ENCODE data around the gene ARHGEF17.

Gene ARHGEF17

GRCh38 chr11:73324665-73325035 lies 16.6 kb downstream of the ARHGEF17 start:
- Histone ChIP-seq H3K4me1 (ENCODE audit: control insufficient read depth, insufficient read depth, low read length) (peaks cover 5% of the 10 kb centered on the region; the same call in 1 of the 2 replicates), H3K4me3 (ENCODE audit: low read depth, low read length) (no peak overlapping the region), H3K27ac (ENCODE audit: extremely low read depth, low read depth, low read length) (no peak overlapping the region), H3K36me3 (ENCODE audit: control insufficient read depth in 2 of 2, insufficient read depth in 1 of 2, low read length in 2 of 2) (peaks cover 0 to 4% of the 10 kb centered on the region in 2 experiments; a peak in 1 of 3 replicates), H3K9me3 (ENCODE audit: control insufficient read depth, insufficient read depth, low read depth, low read length) (no peaks in the 10 kb centered on the region)
- POLR2A ChIA-PET: interaction anchor here (2.2 kb wide), 1 partner anchor 17 kb away, joined by 18 read pairs; no protein-coding TSS in a partner anchor
- CTCF ChIA-PET: interaction anchor here (0.9 to 4.1 kb wide), 3 partner anchors 10 to 12 kb away, joined by 3 to 16 read pairs (median 7); no protein-coding TSS in a partner anchor
- TF ChIP-seq ZBTB10 (tag by site-specific recombination; IDR thresholded peaks at IDR 0.05): no peak
- TF ChIP-seq ZNF488 (tag by site-specific recombination; IDR thresholded peaks at IDR 0.05): no peak
- TF ChIP-seq ZNF664 (tag by site-specific recombination; IDR thresholded peaks at IDR 0.05): peak; percentile 96
- TF ChIP-seq ZFHX2 (tag by site-specific recombination; conservative IDR thresholded peaks at IDR 0.05): no peak
- no peak for TF ChIP-seq ZNF133 (tag by site-specific recombination; IDR thresholded peaks at IDR 0.05)
- TF ChIP-seq ZNF18 (tag by site-specific recombination; IDR thresholded peaks at IDR 0.05): no peak
- no peak for TF ChIP-seq ZNF654 (tag by site-specific recombination; IDR thresholded peaks at IDR 0.05; ENCODE audit: low read depth)
- TF ChIP-seq ZNF280D (tag by site-specific recombination; IDR thresholded peaks at IDR 0.05): no peak
- TF ChIP-seq TSHZ1 (tag by site-specific recombination; IDR thresholded peaks at IDR 0.05; ENCODE audit: borderline replicate concordance): no peak
